Measurements from ENCODE around the gene OSBPL1A.

DNA sequence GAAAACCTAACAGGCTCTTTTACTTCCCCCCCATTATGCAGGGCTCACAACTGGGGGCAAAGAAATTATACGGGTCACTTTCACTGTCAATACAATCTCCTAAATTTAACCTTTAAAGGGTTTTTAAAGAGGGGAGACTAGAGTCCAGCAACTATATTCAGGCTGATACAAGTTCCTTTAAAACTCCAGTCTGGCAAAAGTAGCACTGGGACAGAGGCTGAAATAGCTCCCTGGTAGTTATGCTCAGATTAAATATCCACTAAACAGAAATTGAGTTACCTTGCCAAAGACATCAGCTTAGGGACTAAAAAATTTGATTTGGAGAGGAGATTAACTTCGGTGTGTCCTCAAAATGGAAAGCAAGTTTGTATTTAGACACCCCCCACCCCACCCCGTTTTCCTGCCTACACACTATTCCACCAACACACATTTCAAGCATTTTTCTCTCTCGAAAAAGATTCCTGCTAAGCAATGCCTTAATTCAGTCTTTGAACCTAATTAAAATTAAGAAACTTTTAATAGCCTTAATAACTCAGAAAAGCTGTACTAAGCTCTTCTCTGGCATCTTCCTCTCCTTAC is 127.2 kb downstream of the OSBPL1A start:
- TF ChIP-seq, protein P1, sequence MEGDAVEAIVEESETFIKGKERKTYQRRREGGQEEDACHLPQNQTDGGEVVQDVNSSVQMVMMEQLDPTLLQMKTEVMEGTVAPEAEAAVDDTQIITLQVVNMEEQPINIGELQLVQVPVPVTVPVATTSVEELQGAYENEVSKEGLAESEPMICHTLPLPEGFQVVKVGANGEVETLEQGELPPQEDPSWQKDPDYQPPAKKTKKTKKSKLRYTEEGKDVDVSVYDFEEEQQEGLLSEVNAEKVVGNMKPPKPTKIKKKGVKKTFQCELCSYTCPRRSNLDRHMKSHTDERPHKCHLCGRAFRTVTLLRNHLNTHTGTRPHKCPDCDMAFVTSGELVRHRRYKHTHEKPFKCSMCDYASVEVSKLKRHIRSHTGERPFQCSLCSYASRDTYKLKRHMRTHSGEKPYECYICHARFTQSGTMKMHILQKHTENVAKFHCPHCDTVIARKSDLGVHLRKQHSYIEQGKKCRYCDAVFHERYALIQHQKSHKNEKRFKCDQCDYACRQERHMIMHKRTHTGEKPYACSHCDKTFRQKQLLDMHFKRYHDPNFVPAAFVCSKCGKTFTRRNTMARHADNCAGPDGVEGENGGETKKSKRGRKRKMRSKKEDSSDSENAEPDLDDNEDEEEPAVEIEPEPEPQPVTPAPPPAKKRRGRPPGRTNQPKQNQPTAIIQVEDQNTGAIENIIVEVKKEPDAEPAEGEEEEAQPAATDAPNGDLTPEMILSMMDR (IDR thresholded peaks at IDR 0.05; ENCODE audit: poor library complexity) = no peak
- TF ChIP-seq EZH2 (IDR thresholded peaks at IDR 0.05; ENCODE audit: borderline replicate concordance) = no peak
